ENCODE data around the gene GDA. TPM values are rescaled to one million over a fixed set of nuclear protein-coding genes. Genes with fewer than 3 reads are reported as not detected.

GDA gene
- total and polyA plus RNA-seq, 4 donors = 0.04 to 1.5 (median 0.63) TPM

DNA sequence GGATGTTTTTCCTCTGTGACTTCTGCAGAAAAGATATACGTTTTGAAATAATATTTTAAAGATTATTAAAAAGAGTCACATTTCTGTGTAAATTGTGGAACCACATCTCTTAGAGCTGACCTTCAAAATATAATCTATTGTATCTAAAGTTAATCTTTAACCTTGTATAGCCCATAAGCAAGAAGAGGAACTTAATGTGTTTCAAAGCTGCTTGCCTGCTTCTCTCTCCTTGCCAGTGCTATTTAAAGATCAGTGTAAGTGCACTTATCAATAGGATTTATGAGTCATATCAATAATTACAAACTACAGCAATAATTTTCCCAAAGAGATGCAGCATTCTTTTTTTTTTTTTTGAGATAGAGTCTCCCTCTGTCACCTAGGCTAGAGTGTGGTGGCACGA lies 29.4 kb upstream of the GDA start:
- no peak overlapping the region for H3K27ac ChIP-seq (ENCODE audit: low read depth in 1 of 2, low read length in 1 of 2)
- H3K4me3 ChIP-seq = no peak overlapping the region
- no peaks in the 10 kb centered on the region for H3K36me3 ChIP-seq (ENCODE audit: control insufficient read depth in 4 of 4, insufficient read depth in 4 of 4, low read length in 4 of 4)
- ATAC-seq (ENCODE audit: insufficient read depth, low FRiP score) (no peak), DNase-seq (no peak)
- WGBS, 2 donors = 70 to 79% methylated on average over 2 of the region's 2 CpGs
- H3K27me3 ChIP-seq (ENCODE audit: control insufficient read depth in 3 of 3, insufficient read depth in 3 of 3, low read length in 2 of 3) = no peaks in the 10 kb centered on the region
- H3K9ac ChIP-seq (ENCODE audit: insufficient read depth in 1 of 2, low read length in 2 of 2) = no peak overlapping the region
- TF ChIP-seq, protein P1, sequence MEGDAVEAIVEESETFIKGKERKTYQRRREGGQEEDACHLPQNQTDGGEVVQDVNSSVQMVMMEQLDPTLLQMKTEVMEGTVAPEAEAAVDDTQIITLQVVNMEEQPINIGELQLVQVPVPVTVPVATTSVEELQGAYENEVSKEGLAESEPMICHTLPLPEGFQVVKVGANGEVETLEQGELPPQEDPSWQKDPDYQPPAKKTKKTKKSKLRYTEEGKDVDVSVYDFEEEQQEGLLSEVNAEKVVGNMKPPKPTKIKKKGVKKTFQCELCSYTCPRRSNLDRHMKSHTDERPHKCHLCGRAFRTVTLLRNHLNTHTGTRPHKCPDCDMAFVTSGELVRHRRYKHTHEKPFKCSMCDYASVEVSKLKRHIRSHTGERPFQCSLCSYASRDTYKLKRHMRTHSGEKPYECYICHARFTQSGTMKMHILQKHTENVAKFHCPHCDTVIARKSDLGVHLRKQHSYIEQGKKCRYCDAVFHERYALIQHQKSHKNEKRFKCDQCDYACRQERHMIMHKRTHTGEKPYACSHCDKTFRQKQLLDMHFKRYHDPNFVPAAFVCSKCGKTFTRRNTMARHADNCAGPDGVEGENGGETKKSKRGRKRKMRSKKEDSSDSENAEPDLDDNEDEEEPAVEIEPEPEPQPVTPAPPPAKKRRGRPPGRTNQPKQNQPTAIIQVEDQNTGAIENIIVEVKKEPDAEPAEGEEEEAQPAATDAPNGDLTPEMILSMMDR (IDR thresholded peaks at IDR 0.05; ENCODE audit: control extremely low read depth, extremely low read depth) = no peak
- no peaks in the 10 kb centered on the region for H3K4me1 ChIP-seq (ENCODE audit: control insufficient read depth in 5 of 5, insufficient read depth in 5 of 5, low read length in 5 of 5)
- no peaks in the 10 kb centered on the region for H3K9me3 ChIP-seq (ENCODE audit: control insufficient read depth in 4 of 4, insufficient read depth in 3 of 4, low read length in 3 of 4)

DNA sequence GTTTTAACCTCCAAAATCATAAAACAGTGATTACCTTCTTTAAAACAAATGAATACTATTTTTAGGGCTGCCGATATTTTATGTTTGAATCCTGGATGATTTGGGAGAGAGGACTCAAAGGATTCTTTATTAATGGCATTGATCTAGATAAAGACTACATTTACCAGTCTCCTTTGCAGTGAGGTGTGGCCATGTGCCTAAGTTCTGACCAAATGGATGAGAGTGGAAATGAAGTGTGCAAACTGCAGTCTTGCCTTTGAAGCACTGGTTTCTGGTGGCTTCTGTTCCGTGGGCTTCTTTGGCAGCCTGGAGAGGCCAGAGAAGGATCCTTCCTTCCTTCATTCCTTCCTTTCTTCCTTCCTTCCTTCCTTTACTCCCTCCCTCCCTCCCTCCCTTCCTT lies 24.3 kb upstream of the GDA start:
- ATAC-seq (ENCODE audit: insufficient read depth, low FRiP score) (no peak), DNase-seq (no peak)
- TF ChIP-seq, protein P1 (IDR thresholded peaks at IDR 0.05; ENCODE audit: control extremely low read depth, extremely low read depth) = no peak

DNA sequence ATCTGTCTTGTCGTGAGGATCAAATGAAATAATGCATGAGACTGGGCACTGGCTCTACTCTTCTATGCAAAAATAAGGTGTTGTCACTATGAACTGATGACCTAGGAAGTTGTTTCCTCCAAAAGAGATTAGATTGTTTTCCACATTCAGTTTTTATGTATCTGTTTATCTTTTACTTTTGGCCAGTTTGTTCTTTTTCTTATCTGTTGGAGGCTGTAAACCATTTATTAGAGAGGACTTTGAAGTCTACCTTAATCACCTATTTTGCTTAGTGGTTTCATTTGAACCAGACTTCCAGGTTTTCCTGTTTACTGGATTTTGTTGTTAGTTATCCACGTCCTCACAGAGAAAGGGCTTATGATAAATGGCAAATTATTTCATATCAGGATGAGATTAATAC lies 21.5 kb upstream of the GDA start:
- DNase-seq (no peak), ATAC-seq (ENCODE audit: insufficient read depth, low FRiP score) (no peak)
- Histone ChIP-seq H3K36me3 (ENCODE audit: control insufficient read depth in 4 of 4, insufficient read depth in 4 of 4, low read length in 4 of 4) (no peaks in the 10 kb centered on the region), H3K27me3 (ENCODE audit: control insufficient read depth in 3 of 3, insufficient read depth in 3 of 3, low read length in 2 of 3) (no peaks in the 10 kb centered on the region), H3K9ac (ENCODE audit: insufficient read depth in 1 of 2, low read length in 2 of 2) (no peak overlapping the region), H3K4me3 (no peak overlapping the region), H3K9me3 (ENCODE audit: control insufficient read depth in 4 of 4, insufficient read depth in 3 of 4, low read length in 3 of 4) (no peaks in the 10 kb centered on the region), H3K4me1 (ENCODE audit: control insufficient read depth in 5 of 5, insufficient read depth in 5 of 5, low read length in 5 of 5) (no peaks in the 10 kb centered on the region), H3K27ac (ENCODE audit: low read depth in 1 of 2, low read length in 1 of 2) (no peak overlapping the region)
- TF ChIP-seq, protein P1 (IDR thresholded peaks at IDR 0.05; ENCODE audit: control extremely low read depth, extremely low read depth) = no peak
- 26 to 40% methylated on average over 2 of the region's 2 CpGs for WGBS, 2 donors

More for the DNA sequence above, 24.3 kb upstream of the GDA start:
- 66% methylated on average over 2 of the region's 2 CpGs for WGBS, 2 donors
- Histone ChIP-seq H3K9me3 (ENCODE audit: control insufficient read depth in 4 of 4, insufficient read depth in 3 of 4, low read length in 3 of 4) (no peaks in the 10 kb centered on the region), H3K36me3 (ENCODE audit: control insufficient read depth in 4 of 4, insufficient read depth in 4 of 4, low read length in 4 of 4) (no peaks in the 10 kb centered on the region), H3K9ac (ENCODE audit: insufficient read depth in 1 of 2, low read length in 2 of 2) (no peak overlapping the region), H3K4me3 (no peak overlapping the region), H3K4me1 (ENCODE audit: control insufficient read depth in 5 of 5, insufficient read depth in 5 of 5, low read length in 5 of 5) (no peaks in the 10 kb centered on the region), H3K27ac (ENCODE audit: low read depth in 1 of 2, low read length in 1 of 2) (no peak overlapping the region), H3K27me3 (ENCODE audit: control insufficient read depth in 3 of 3, insufficient read depth in 3 of 3, low read length in 2 of 3) (no peaks in the 10 kb centered on the region)

DNA sequence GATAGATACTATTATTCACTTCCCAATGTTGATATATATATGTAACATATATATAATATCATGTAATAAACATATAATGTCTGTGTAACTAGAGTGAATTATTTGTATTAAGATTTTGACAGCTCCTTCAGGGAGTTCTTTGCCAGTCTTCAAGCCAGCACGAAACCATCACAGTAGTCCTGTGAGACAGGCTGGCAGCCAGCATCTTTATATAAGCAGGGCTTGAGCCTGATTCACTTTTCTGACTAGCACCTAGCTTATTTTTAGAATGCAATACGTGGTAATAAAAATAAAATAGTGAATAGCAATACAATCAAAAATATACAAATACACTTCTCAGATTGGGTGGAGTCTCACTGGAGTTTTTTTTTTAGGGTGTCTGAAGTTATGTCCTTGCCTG lies 20.7 kb upstream of the GDA start:
- TF ChIP-seq, protein P1 (IDR thresholded peaks at IDR 0.05; ENCODE audit: control extremely low read depth, extremely low read depth) = no peak
- no peak overlapping the region for H3K9ac ChIP-seq (ENCODE audit: insufficient read depth in 1 of 2, low read length in 2 of 2)
- H3K36me3 ChIP-seq (ENCODE audit: control insufficient read depth in 4 of 4, insufficient read depth in 4 of 4, low read length in 4 of 4) = no peaks in the 10 kb centered on the region
- DNase-seq (no peak), ATAC-seq (ENCODE audit: insufficient read depth, low FRiP score) (no peak)
- no peaks in the 10 kb centered on the region for H3K9me3 ChIP-seq (ENCODE audit: control insufficient read depth in 4 of 4, insufficient read depth in 3 of 4, low read length in 3 of 4)
- no peaks in the 10 kb centered on the region for H3K27me3 ChIP-seq (ENCODE audit: control insufficient read depth in 3 of 3, insufficient read depth in 3 of 3, low read length in 2 of 3)
- H3K4me1 ChIP-seq (ENCODE audit: control insufficient read depth in 5 of 5, insufficient read depth in 5 of 5, low read length in 5 of 5) = no peaks in the 10 kb centered on the region
- no peak overlapping the region for H3K4me3 ChIP-seq
- H3K27ac ChIP-seq (ENCODE audit: low read depth in 1 of 2, low read length in 1 of 2) = no peak overlapping the region
- WGBS, 2 donors = 56 to 66% methylated on average over 2 of the region's 2 CpGs
